GM12864 (cell line): ENCODE results near the gene ZNF574.
A peak's percentile ranks its signal among the peaks of the same experiment; 100 is the strongest.

Experiments
- DNase-seq: peaks from one replicate; pipeline ENCODE4 v3.0.0-alpha.2; 2011; ENCODE audit warnings: low read depth
- H3K4me3 ChIP-seq: 2 replicates; pipeline ENCODE4 v1.5.1; 2011; ENCODE audit warnings: mild to moderate bottlenecking, low read depth, low read length, control low read depth
- TF ChIP-seq, protein P1 (sequence below): IDR thresholded peaks from 2 replicates; pipeline ENCODE4 v1.5.1; 2011; ENCODE audit warnings: low read depth, mild to moderate bottlenecking, moderate library complexity, low read length, control low read depth, inconsistent platforms; ENCODE audit errors: missing control alignments

ZNF574 gene

GRCh38 chr19:42080764-42081375 is 4.9 kb downstream of the ZNF574 start:
- H3K4me3 ChIP-seq: no peak overlapping the region
- TF ChIP-seq, protein P1, sequence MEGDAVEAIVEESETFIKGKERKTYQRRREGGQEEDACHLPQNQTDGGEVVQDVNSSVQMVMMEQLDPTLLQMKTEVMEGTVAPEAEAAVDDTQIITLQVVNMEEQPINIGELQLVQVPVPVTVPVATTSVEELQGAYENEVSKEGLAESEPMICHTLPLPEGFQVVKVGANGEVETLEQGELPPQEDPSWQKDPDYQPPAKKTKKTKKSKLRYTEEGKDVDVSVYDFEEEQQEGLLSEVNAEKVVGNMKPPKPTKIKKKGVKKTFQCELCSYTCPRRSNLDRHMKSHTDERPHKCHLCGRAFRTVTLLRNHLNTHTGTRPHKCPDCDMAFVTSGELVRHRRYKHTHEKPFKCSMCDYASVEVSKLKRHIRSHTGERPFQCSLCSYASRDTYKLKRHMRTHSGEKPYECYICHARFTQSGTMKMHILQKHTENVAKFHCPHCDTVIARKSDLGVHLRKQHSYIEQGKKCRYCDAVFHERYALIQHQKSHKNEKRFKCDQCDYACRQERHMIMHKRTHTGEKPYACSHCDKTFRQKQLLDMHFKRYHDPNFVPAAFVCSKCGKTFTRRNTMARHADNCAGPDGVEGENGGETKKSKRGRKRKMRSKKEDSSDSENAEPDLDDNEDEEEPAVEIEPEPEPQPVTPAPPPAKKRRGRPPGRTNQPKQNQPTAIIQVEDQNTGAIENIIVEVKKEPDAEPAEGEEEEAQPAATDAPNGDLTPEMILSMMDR: no peak
- DNase-seq: no peak

- no peak overlapping the region for H3K4me3 ChIP-seq
- TF ChIP-seq, protein P1: peak; percentile 81
- no peak for DNase-seq
These were observed 5.7 kb downstream of the ZNF574 start for GRCh38 chr19:42081584-42082203.

DNA sequence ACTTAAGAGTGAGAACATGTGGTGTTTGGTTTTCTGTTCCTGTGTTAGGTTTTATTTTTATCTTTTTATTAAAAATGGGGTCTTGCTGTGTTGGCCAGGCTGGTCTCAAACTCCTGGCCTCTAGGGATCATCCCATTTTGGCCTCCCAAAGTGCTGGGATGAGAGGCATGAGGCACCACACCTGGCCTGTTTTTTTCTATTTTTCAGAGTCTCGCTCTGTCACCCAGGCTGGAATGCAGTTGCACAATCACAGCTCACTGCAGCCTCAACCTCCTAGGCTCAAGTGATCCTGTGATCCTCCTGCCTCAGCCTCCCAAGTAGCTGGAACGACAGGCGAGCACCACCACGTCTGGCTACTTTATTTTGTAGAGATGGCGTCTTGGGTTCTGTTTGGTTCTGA is 7.6 kb downstream of the ZNF574 start:
- H3K4me3 ChIP-seq: no peak overlapping the region

DNA sequence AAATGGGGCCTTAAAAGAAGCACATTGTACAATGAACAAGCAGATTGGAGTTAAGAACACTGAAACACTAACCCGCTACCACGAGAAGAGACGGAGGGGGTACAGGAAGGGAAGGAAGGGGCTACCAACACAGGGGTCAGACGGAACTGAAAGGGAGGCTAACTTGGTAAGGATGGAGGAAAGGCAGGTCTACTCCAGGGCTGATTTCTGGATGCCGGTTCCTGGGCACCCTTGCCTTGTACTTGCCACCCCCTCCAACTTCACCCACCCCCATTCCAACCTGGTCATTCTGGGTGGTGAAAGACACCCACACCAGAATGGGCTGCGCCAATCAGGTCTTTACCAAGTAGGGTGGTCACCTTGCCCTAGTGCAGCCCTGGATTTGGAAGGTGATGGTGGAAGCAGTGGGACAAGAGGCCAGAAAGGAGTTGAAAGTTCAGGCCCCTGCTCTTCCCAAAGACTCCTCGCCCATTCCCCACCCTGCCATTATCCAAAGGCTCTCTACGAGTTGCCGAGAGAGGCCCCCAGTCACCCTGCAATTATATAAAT is 10.3 kb downstream of the ZNF574 start:
- no peak overlapping the region for H3K4me3 ChIP-seq
- TF ChIP-seq, protein P1: no peak

More for the DNA sequence above, 7.6 kb downstream of the ZNF574 start:
- TF ChIP-seq, protein P1: no peak
- DNase-seq: no peak

GRCh38 chr19:42086770-42087550 is 11.0 kb downstream of the ZNF574 start:
- H3K4me3 ChIP-seq: no peak overlapping the region
- no peak for DNase-seq
- TF ChIP-seq, protein P1: no peak

More for the DNA sequence above, 10.3 kb downstream of the ZNF574 start:
- DNase-seq: no peak

GRCh38 chr19:42088471-42089190 is 12.7 kb downstream of the ZNF574 start:
- TF ChIP-seq, protein P1: no peak
- no peak for DNase-seq
- no peak overlapping the region for H3K4me3 ChIP-seq
